Heart left ventricle (tissue), 13 donors: ENCODE results near the gene NOL3.

Experiments
- CTCF ChIP-seq, 12 donors: fragments of 200-600 bp; sonication (generic) in 4 of 12; IDR thresholded peaks; one replicate each; pipeline versions ENCODE4 v1.5.0 to v1.8.0; 2018 to 2022; ENCODE audit warnings: antibody characterized with exemption in 12 of 12, mild to moderate bottlenecking in 5 of 12
- POLR2A ChIP-seq, 2 donors: fragments of 450-650 bp; IDR thresholded peaks; one replicate each; pipeline ENCODE4 v1.6.1; 2017; ENCODE audit warnings: antibody characterized with exemption in 2 of 2, mild to moderate bottlenecking in 2 of 2, moderate library complexity in 2 of 2
- donor health status: ischemic (EF 13 %, LVEDD 7.1; RV severe dilation, severe dysfunction).
- donor health status: DM: no; HTN: yes; CAD: no.
- donor health status: DM: no; HTN: no; CAD: no.
- donor health status: ischemic (EF 25% LVEDD 6.9; RV normal size, moderate dysfunction).
- donor health status: ischemic (EF 25% LVEDD 5.7; RV mildly dilated, moderate dysfunction).
- donor health status: ischemic (EF 35%, LVEDD 5.7; RV mildly dilated, moderate dysfunction).
- donor health status: nonischemic (EF 11% LVEDD 7.7; RV severe dilation, severe dysfunction).
- donor health status: DM: yes; HTN: yes; CAD: no.
- donor health status: PGD.
- donor health status: ischemic (EF 29% LVEDD 5.4; RV normal size, mild dysfunction).
- donor health status: nonischemic (EF 23%, LVEDD 6.1; RV moderate dilation, normal function).

DNA sequence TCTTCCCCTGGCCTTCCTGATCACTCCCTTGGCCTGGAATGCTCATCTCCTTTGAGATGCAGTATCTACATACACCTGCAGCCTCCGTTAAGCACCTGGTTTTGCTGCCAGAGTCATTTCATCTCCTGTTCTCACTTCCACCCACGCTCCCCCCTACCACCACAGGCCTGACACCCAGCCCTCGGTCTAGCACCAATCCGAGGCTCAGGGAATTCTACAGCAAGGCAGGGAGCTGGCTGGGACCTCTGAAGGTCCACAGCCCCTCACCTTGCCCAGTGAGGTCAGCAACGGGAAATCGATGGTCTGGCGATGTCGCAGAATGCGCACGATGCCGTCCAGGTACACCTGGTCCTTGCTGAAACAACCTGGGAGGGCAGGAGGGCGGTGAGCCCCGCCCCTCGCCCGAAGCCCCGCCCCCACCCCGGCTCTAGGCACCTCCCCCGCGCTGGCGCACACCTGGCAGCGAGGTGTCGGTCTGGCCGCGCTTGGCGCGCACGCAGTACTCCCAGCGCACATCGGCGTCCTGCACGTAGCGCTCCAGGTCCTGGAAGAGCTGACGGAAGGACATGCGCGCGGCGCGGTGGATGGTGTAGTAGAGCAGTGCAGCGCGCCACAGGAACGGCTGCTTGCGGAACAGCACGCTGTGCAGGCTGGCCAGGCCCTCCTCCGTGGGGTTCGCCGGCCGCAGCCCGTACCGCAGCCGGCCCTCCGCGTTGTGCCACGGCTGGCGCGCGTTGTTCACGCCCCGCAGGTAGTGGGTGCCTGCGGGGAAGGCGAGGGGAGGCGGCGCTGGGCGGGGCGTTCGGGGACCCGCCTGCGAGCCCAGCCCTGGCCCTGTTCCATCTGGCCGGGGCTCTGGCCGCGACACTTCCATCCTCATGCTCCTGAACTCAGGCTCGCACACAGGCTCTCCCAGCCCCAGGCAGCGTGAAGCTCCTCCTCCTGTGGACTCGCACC is 7.7 kb downstream of the NOL3 start:
- no peak for TF ChIP-seq CTCF (IDR thresholded peaks at IDR 0.05)
- TF ChIP-seq POLR2A (IDR thresholded peaks at IDR 0.05), result no peak
